ENCODE measurements around the gene SLC38A11.

GRCh38 chr2:164888592-164888991 is 66.7 kb downstream of the SLC38A11 start:
- TF ChIP-seq, protein P1, sequence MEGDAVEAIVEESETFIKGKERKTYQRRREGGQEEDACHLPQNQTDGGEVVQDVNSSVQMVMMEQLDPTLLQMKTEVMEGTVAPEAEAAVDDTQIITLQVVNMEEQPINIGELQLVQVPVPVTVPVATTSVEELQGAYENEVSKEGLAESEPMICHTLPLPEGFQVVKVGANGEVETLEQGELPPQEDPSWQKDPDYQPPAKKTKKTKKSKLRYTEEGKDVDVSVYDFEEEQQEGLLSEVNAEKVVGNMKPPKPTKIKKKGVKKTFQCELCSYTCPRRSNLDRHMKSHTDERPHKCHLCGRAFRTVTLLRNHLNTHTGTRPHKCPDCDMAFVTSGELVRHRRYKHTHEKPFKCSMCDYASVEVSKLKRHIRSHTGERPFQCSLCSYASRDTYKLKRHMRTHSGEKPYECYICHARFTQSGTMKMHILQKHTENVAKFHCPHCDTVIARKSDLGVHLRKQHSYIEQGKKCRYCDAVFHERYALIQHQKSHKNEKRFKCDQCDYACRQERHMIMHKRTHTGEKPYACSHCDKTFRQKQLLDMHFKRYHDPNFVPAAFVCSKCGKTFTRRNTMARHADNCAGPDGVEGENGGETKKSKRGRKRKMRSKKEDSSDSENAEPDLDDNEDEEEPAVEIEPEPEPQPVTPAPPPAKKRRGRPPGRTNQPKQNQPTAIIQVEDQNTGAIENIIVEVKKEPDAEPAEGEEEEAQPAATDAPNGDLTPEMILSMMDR (conservative IDR thresholded peaks at IDR 0.05) = no peak
- TF ChIP-seq EZH2 (IDR thresholded peaks at IDR 0.05; ENCODE audit: low read depth) = no peak

All from PC-9 (cell line).